CD4-positive, alpha-beta memory T cell (primary cell): ENCODE results near the gene FAM131B. TPM values are rescaled to one million over a fixed set of nuclear protein-coding genes. Genes with fewer than 3 reads are reported as not detected.
"Not testable (repeated sequence)": the region's sequence is repeated elsewhere in the genome, so short reads cannot be mapped to it uniquely, and the experiment has no call there.

Experiments
- CTCF ChIA-PET: fragments of 350-600 bp; sonication (Branson Sonifier 250); formaldehyde crosslinking; loops from one replicate; lab custom pipeline; 2021; ENCODE audit warnings: inconsistent platforms; ENCODE audit not compliant: partially characterized antibody; lab: Charles Lee
- POLR2A ChIA-PET: fragments of 350-600 bp; sonication (Branson Sonifier 250); formaldehyde crosslinking; loops from one replicate; lab custom pipeline; 2021; ENCODE audit not compliant: partially characterized antibody; lab: Charles Lee
- DNase-seq, 5 donors: peaks; one replicate each; pipeline versions ENCODE4 v3.0.0 to v3.0.0-alpha.2; 2020 to 2022; ENCODE audit warnings: mixed read lengths in 1 of 5
- H3K27ac ChIP-seq: one replicate; pipeline ENCODE4 v1.7.0; 2013; ENCODE audit warnings: low read depth, low read length
- H3K27me3 ChIP-seq: 2 replicates; pipeline ENCODE4 v1.7.0; 2013; ENCODE audit warnings: mild to moderate bottlenecking, low read length, moderate library complexity; ENCODE audit not compliant: insufficient read depth
- H3K36me3 ChIP-seq: 2 replicates; pipeline ENCODE4 v1.7.0; 2013; ENCODE audit warnings: mild to moderate bottlenecking, low read length, moderate library complexity; ENCODE audit not compliant: insufficient read depth
- H3K4me1 ChIP-seq: 2 replicates; pipeline ENCODE4 v1.7.0; 2013; ENCODE audit warnings: mild to moderate bottlenecking, low read length, moderate library complexity; ENCODE audit not compliant: insufficient read depth
- H3K4me3 ChIP-seq, 2 donors: one replicate each; pipeline ENCODE4 v1.7.0; 2013; ENCODE audit warnings: low read length in 2 of 2, mild to moderate bottlenecking in 1 of 2
- H3K9me3 ChIP-seq, 2 donors: one replicate each; pipeline ENCODE4 v1.7.0; 2013; ENCODE audit warnings: low read length in 2 of 2, control low read depth in 1 of 2; ENCODE audit not compliant: control insufficient read depth in 1 of 2
- H3K27ac Mint-ChIP-seq, 7 donors: one replicate each; pipeline ENCODE4 v1.8.0; 2020 to 2021; ENCODE audit warnings: mixed read lengths in 7 of 7, mild to moderate bottlenecking in 6 of 7, inconsistent platforms in 3 of 7, moderate library complexity in 3 of 7
- H3K27me3 Mint-ChIP-seq, 2 donors: one replicate each; pipeline ENCODE4 v1.8.0; 2020 to 2021; ENCODE audit warnings: mixed read lengths in 2 of 2
- H3K36me3 Mint-ChIP-seq, 2 donors: one replicate each; pipeline ENCODE4 v1.8.0; 2020 to 2021; ENCODE audit warnings: mixed read lengths in 2 of 2, inconsistent platforms in 1 of 2, mild to moderate bottlenecking in 1 of 2
- H3K4me1 Mint-ChIP-seq, 4 donors: one replicate each; pipeline ENCODE4 v1.8.0; 2020 to 2021; ENCODE audit warnings: mixed read lengths in 4 of 4, mild to moderate bottlenecking in 1 of 4
- H3K4me3 Mint-ChIP-seq, 8 donors: one replicate each; pipeline ENCODE4 v1.8.0; 2020 to 2021; ENCODE audit warnings: mixed read lengths in 8 of 8, mild to moderate bottlenecking in 7 of 8, moderate library complexity in 6 of 8, inconsistent platforms in 3 of 8
- H3K9me3 Mint-ChIP-seq, 8 donors: one replicate each; pipeline ENCODE4 v1.8.0; 2020 to 2021; ENCODE audit warnings: mixed read lengths in 8 of 8, mild to moderate bottlenecking in 5 of 8, inconsistent platforms in 3 of 8, moderate library complexity in 1 of 8
- intact Hi-C: fragments of 100-400 bp; cut with micrococcal nuclease; formaldehyde crosslinking; loops from one replicate; pipeline ENCODE4 v1.15.1; 2023
- polyA plus RNA-seq, 2 donors: library from polyadenylated mRNA; unstranded; fragments of 300-500 nt; fragmentation: Illumina TruSeq; gene quantifications; one replicate each; pipeline ENCODE4 v1.2.3, GENCODE V29; 2021
- total RNA-seq, 2 experiments: library from RNA; stranded (reverse); gene quantifications; one replicate each; pipeline ENCODE4 v1.2.3, GENCODE V29; 2021

Gene FAM131B
- total and polyA plus RNA-seq, 4 experiments from 2014 or later = 0.61 to 0.97 TPM; not detected in 2

GRCh38 chr7:143407287-143408251 is 45.1 kb upstream of the FAM131B start:
- Histone ChIP-seq H3K9me3 (no peaks in the 10 kb centered on the region), H3K27me3 (no peaks in the 10 kb centered on the region), H3K4me3 (peak overlapping the region; percentile 58 to 66), H3K36me3 (no peaks in the 10 kb centered on the region), H3K27ac (peak overlapping the region; percentile 15), H3K4me1 (peaks cover 48% of the 10 kb centered on the region)
- ChIA-PET POLR2A (interaction anchor here (0.8 to 10.9 kb wide), 23 partner anchors 11 to 617 kb away, joined by 3 to 215 read pairs (median 7); partner anchors contain the start of genes CASP2, GSTK1 and ZYX), CTCF (interaction anchor here (0.8 to 9.8 kb wide), 20 partner anchors 9 to 167 kb away, joined by 3 to 129 read pairs (median 5); partner anchors contain the start of genes GSTK1 and ZYX)
- H3K4me1 Mint-ChIP-seq = peaks cover 49 to 85% (median 60%) of the 10 kb centered on the region in 4 donors
- DNase-seq = peak; percentile 52 to 68 (median 64)
- H3K27ac Mint-ChIP-seq = peak overlapping the region; percentile 76 to 96 (median 96)
- H3K4me3 Mint-ChIP-seq = peak overlapping the region; percentile 89 to 97 (median 92)
- H3K36me3 Mint-ChIP-seq = peaks cover 0 to 7% of the 10 kb centered on the region in 2 donors
- intact Hi-C loops = loop anchor here (1.0 to 2.0 kb wide), 4 partner anchors 27 to 119 kb away; partner anchors contain the start of gene CASP2
- peaks cover 0 to 2% (median 0%) of the 10 kb centered on the region in 8 donors for H3K9me3 Mint-ChIP-seq
- H3K27me3 Mint-ChIP-seq = no peaks in the 10 kb centered on the region

DNA sequence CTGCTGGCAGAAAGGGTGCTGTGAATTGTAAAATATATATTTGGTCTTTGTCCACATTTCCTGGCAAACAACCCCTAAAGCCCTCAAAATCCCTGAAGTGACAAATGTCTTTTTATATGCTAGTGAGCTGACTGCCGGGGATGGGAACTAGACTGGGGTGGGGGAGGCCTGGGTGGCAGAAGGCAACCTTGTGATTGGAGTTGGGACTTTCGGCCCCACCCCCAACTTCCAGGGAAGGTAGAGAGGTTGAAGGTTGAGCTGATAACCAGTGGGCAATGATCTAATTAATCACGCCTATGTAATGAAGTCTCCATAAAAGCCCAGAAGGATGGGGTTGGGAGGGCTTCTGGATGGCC is 43.5 kb upstream of the FAM131B start:
- intact Hi-C loops = no loop called here
- Mint-ChIP-seq H3K36me3 (peaks cover 3 to 13% of the 10 kb centered on the region in 2 donors), H3K4me1 (peaks cover 47 to 76% (median 59%) of the 10 kb centered on the region in 4 donors), H3K9me3 (peaks cover 0 to 2% (median 0%) of the 10 kb centered on the region in 8 donors), H3K27ac (peak overlapping the region; percentile 8 to 82 (median 37)), H3K27me3 (no peaks in the 10 kb centered on the region), H3K4me3 (peak overlapping the region; percentile 29 to 97 (median 91))
- Histone ChIP-seq H3K9me3 (no peaks in the 10 kb centered on the region), H3K27ac (no peak overlapping the region), H3K27me3 (no peaks in the 10 kb centered on the region), H3K36me3 (no peaks in the 10 kb centered on the region), H3K4me3 (no peak overlapping the region), H3K4me1 (peaks cover 48% of the 10 kb centered on the region)
- no peak for DNase-seq
- POLR2A ChIA-PET = interaction anchor here (0.9 to 10.9 kb wide), 6 partner anchors 13 to 165 kb away, joined by 3 to 215 read pairs (median 14); partner anchors contain the start of genes GSTK1 and ZYX
- CTCF ChIA-PET = interaction anchor here (1.0 to 9.8 kb wide), 9 partner anchors 10 to 166 kb away, joined by 3 to 129 read pairs (median 6); partner anchors contain the start of gene ZYX

DNA sequence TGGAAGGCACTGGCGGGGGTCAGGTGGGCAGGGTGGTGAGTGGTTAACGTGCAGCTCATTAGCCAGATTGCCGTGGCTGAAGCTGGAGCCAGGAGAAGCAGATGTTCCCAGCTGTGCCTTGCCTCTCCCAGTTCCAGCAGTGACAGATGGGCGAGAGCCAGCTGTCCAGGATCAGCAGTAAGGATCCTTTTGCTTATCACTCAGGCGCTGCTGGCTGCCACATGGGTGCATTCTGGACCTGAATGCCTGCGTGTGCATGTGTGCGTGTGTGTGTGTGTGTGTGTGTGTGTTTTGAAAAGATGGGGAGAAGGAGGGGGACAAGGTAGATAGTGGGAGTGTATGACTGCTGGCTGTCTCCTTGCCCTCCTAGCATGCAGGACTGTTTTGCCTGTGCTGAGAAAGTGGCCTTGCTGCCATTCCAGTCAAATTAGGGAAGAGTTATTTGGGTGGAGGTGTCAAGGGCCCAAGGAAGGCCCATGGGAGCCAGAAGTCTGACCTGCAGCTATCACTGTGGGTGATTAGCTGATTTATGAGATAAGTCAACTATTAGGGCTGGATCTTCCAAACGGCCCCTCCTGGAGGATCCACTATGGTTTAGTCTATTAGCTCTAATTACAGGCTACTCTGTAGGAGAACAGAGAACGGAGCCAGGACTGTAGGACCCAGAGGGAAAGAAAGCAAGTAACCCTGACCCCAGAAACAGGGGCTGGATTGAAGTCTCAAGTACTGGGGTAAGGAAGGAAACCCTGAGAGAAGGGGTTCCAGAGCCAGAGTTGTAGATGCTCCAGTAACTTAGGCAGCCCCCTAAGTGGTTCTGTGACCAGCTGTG is 42.9 kb upstream of the FAM131B start:
- Histone ChIP-seq H3K4me1 (peaks cover 48% of the 10 kb centered on the region), H3K27me3 (no peaks in the 10 kb centered on the region), H3K36me3 (no peaks in the 10 kb centered on the region), H3K27ac (no peak overlapping the region), H3K9me3 (no peaks in the 10 kb centered on the region), H3K4me3 (no peak overlapping the region)
- ChIA-PET POLR2A (interaction anchor here (0.9 to 10.9 kb wide), 7 partner anchors 12 to 165 kb away, joined by 3 to 215 read pairs (median 4); partner anchors contain the start of genes GSTK1 and ZYX), CTCF (interaction anchor here (0.7 to 9.8 kb wide), 10 partner anchors 11 to 165 kb away, joined by 3 to 129 read pairs (median 6); partner anchors contain the start of gene ZYX)
- Mint-ChIP-seq H3K9me3 (peaks cover 0 to 2% (median 0%) of the 10 kb centered on the region in 8 donors), H3K4me1 (peaks cover 45 to 73% (median 56%) of the 10 kb centered on the region in 4 donors), H3K27me3 (no peaks in the 10 kb centered on the region), H3K36me3 (peaks cover 7 to 18% of the 10 kb centered on the region in 2 donors), H3K4me3 (peak overlapping the region in 6 of 8 donors; percentile 13 to 62 (median 48)), H3K27ac (peak overlapping the region; percentile 7 to 76 (median 63))
- DNase-seq = no peak
- intact Hi-C loops = no loop called here

- H3K36me3 ChIP-seq = peaks cover 16% of the 10 kb centered on the region
- CTCF ChIA-PET = interaction anchor here (0.8 to 9.8 kb wide), 6 partner anchors 9 to 162 kb away, joined by 3 to 129 read pairs (median 4); partner anchors contain the start of gene ZYX
- peaks cover 29 to 48% (median 37%) of the 10 kb centered on the region in 4 donors for H3K4me1 Mint-ChIP-seq
- H3K4me3 ChIP-seq, intact Hi-C loops, H3K9me3 Mint-ChIP-seq, H3K27me3 ChIP-seq, DNase-seq, H3K4me3 Mint-ChIP-seq, H3K27me3 Mint-ChIP-seq, H3K27ac ChIP-seq, H3K9me3 ChIP-seq: not testable (repeated sequence)
- H3K27ac Mint-ChIP-seq = peak overlapping the region in 3 of 7 donors; percentile 41 to 73 (median 48)
- POLR2A ChIA-PET = interaction anchor here (1.1 to 10.9 kb wide), 4 partner anchors 12 to 27 kb away, joined by 6 to 215 read pairs (median 8); partner anchors contain the start of gene ZYX
- peaks cover 26% of the 10 kb centered on the region for H3K4me1 ChIP-seq
- peaks cover 18 to 35% of the 10 kb centered on the region in 2 donors for H3K36me3 Mint-ChIP-seq
Observed at GRCh38 chr7:143402233-143402632, 39.7 kb upstream of the FAM131B start.

DNA sequence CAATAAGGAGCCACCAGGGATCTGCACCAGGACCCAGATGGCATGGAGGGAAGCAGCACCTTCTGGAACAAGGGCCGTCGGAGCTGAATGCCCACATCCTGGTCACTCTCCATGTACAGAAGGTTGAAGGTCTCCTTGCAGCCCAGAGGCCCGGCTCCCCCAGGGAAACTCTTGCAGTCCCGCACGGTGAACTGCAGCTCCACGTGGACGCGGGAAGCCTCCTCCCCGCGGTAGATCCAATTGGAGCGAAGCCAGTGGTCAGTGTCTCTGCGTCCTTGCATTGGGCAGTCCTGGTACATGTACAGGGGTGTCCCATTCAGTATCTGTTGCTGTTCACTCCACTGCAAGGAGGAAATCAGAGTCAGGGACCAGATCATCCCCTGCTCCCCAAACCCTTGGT is 38.8 kb upstream of the FAM131B start:
- intact Hi-C loops = no loop called here
- Mint-ChIP-seq H3K27ac (peak overlapping the region in 4 of 7 donors; percentile 64 to 77 (median 70)), H3K4me1 (peaks cover 19 to 39% (median 28%) of the 10 kb centered on the region in 4 donors), H3K36me3 (peaks cover 18 to 40% of the 10 kb centered on the region in 2 donors), H3K9me3 (peaks cover 0 to 2% (median 0%) of the 10 kb centered on the region in 8 donors), H3K4me3 (no peak overlapping the region), H3K27me3 (no peaks in the 10 kb centered on the region)
- ChIA-PET POLR2A (interaction anchor here (1.1 to 10.9 kb wide), 4 partner anchors 11 to 26 kb away, joined by 6 to 215 read pairs (median 8); partner anchors contain the start of gene ZYX), CTCF (interaction anchor here (0.8 to 9.8 kb wide), 3 partner anchors 15 to 26 kb away, joined by 4 to 129 read pairs (median 9); partner anchors contain the start of gene ZYX)
- H3K4me1 ChIP-seq = peaks cover 17% of the 10 kb centered on the region
- no peak overlapping the region for H3K27ac ChIP-seq
- no peaks in the 10 kb centered on the region for H3K9me3 ChIP-seq
- no peak for DNase-seq
- no peaks in the 10 kb centered on the region for H3K27me3 ChIP-seq
- peaks cover 17% of the 10 kb centered on the region for H3K36me3 ChIP-seq
- H3K4me3 ChIP-seq = no peak overlapping the region

DNA sequence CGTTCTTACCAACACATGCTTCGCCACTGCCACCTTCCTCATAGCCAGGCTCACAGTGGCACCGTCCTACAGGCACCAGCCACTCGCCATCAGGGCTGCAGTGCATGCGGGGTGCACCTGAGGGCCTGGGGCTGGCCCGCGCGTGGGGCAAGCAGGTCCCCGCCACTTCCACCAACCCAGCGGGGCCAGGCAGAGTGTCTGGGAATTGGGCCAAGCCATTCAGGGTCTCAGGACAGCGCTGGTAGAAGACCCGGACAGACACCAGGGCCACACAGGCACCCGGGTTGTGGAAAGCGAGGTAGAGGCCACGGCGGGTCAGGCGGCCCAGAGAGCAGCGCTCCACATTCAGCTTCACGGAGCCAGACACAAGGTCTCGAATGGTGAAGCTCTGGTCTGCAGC is 37.1 kb upstream of the FAM131B start:
- Mint-ChIP-seq H3K27ac (no peak overlapping the region), H3K36me3 (peaks cover 22 to 48% of the 10 kb centered on the region in 2 donors), H3K4me3 (no peak overlapping the region), H3K4me1 (peaks cover 10 to 30% (median 18%) of the 10 kb centered on the region in 4 donors), H3K27me3 (no peaks in the 10 kb centered on the region), H3K9me3 (no peaks in the 10 kb centered on the region)
- ChIA-PET POLR2A (interaction anchor here (1.9 to 10.9 kb wide), 2 partner anchors 17 to 20 kb away, joined by 9 to 215 read pairs; partner anchors contain the start of gene ZYX), CTCF (interaction anchor here (2.8 kb wide), 1 partner anchor 17 kb away, joined by 9 read pairs; no protein-coding TSS in a partner anchor)
- H3K9me3 ChIP-seq = no peaks in the 10 kb centered on the region
- no peak overlapping the region for H3K4me3 ChIP-seq
- intact Hi-C loops = no loop called here
- H3K4me1 ChIP-seq = peaks cover under 1% of the 10 kb centered on the region
- peaks cover 24% of the 10 kb centered on the region for H3K36me3 ChIP-seq
- no peaks in the 10 kb centered on the region for H3K27me3 ChIP-seq
- no peak overlapping the region for H3K27ac ChIP-seq
- no peak for DNase-seq
